SK-N-SH (cell line): Measurements from ENCODE around the gene C1S. TPM values are rescaled to one million over a fixed set of nuclear protein-coding genes. Genes with fewer than 3 reads are reported as not detected.

Source experiments
- CTCF ChIA-PET: fragments of 300-600, 350-600 bp; formaldehyde crosslinking; extraction: SDS; loops from one replicate; lab custom pipeline; 2021; lab: Yijun Ruan, JAX
- POLR2A ChIA-PET: fragments of 350-600 bp; sonication (Branson Sonifier 250); formaldehyde crosslinking; extraction: SDS; loops from one replicate; lab custom pipeline; 2020; ENCODE audit warnings: antibody characterized with exemption, inconsistent platforms; lab: Yijun Ruan, JAX
- DNase-seq: peaks from one replicate; pipeline ENCODE4 v3.0.0; 2012
- H2AFZ ChIP-seq: fragments of 200-600 bp; sonication (generic); 2 replicates; pipeline ENCODE4 v1.8.1; 2016; ENCODE audit warnings: antibody characterized with exemption, mild to moderate bottlenecking, low read depth
- H3F3A ChIP-seq: fragments of 200-600 bp; sonication (generic); replicated peaks from 2 replicates; pipeline ENCODE3; 2016; ENCODE audit warnings: antibody characterized with exemption, mild to moderate bottlenecking; ENCODE audit not compliant: insufficient read depth
- H3K27ac ChIP-seq, 2 experiments: fragments of 200-500 bp in 1 of 2; fragments of 200-600 bp in 1 of 2; sonication (Bioruptor generic) in 1 of 2; sonication (generic), shearing (Covaris generic) in 1 of 2; 2 replicates each; pipeline versions ENCODE4 v1.5.1 to v1.6.1; 2014 to 2016; ENCODE audit warnings: low read depth in 2 of 2, inconsistent platforms in 1 of 2, low read length in 1 of 2, mild to moderate bottlenecking in 1 of 2, mixed read lengths in 1 of 2
- H3K27me3 ChIP-seq: fragments of 200-600 bp; sonication (generic), shearing (Covaris generic); 2 replicates; pipeline ENCODE4 v1.6.1; 2016; ENCODE audit warnings: mixed run types; ENCODE audit not compliant: insufficient read depth
- H3K36me3 ChIP-seq, 2 experiments: fragments of 200-500 bp in 1 of 2; fragments of 200-600 bp in 1 of 2; sonication (Bioruptor generic) in 1 of 2; sonication (generic) in 1 of 2; replicated peaks in 1 of 2; 2 replicates each; pipeline versions ENCODE3 to v1.5.1; 2014 to 2016; ENCODE audit warnings: low read length in 1 of 2, mild to moderate bottlenecking in 1 of 2; ENCODE audit not compliant: insufficient read depth in 2 of 2, control insufficient read depth in 1 of 2
- H3K4me1 ChIP-seq, 2 experiments: fragments of 200-500 bp in 1 of 2; fragments of 200-600 bp in 1 of 2; sonication (Bioruptor generic) in 1 of 2; sonication (generic), shearing (Covaris generic) in 1 of 2; 2 replicates each; pipeline versions ENCODE4 v1.5.1 to v1.6.1; 2014 to 2016; ENCODE audit warnings: low read depth in 1 of 2, low read length in 1 of 2, mixed run types in 1 of 2; ENCODE audit not compliant: insufficient read depth in 2 of 2, control insufficient read depth in 1 of 2
- H3K4me2 ChIP-seq: fragments of 200-600 bp; sonication (generic), shearing (Covaris generic); 2 replicates; pipeline ENCODE4 v1.6.1; 2017; ENCODE audit warnings: mixed run types
- H3K4me3 ChIP-seq, 2 experiments: fragments of 200-500 bp in 1 of 2; fragments of 200-600 bp in 1 of 2; sonication (Bioruptor generic) in 1 of 2; sonication (generic), shearing (Covaris generic) in 1 of 2; 2 replicates each; pipeline versions ENCODE4 v1.5.1 to v1.8.1; 2014 to 2016; ENCODE audit warnings: low read depth in 2 of 2, inconsistent platforms in 1 of 2, low read length in 1 of 2, mild to moderate bottlenecking in 1 of 2, mixed read lengths in 1 of 2, moderate library complexity in 1 of 2
- H3K79me2 ChIP-seq: fragments of 200-600 bp; sonication (generic); 2 replicates; pipeline ENCODE4 v1.8.1; 2017; ENCODE audit warnings: mild to moderate bottlenecking; ENCODE audit not compliant: insufficient read depth
- H3K9ac ChIP-seq: fragments of 200-600 bp; sonication (generic); 2 replicates; pipeline ENCODE4 v1.6.1; 2017; ENCODE audit warnings: mixed run types
- H3K9me2 ChIP-seq: fragments of 200-600 bp; sonication (generic); 2 replicates; pipeline ENCODE4 v1.6.1; 2017; ENCODE audit warnings: mixed run types
- H3K9me3 ChIP-seq: fragments of 200-600 bp; sonication (generic); 2 replicates; pipeline ENCODE4 v1.6.1; 2017; ENCODE audit warnings: mixed run types, mild to moderate bottlenecking, moderate library complexity
- H4K20me1 ChIP-seq: fragments of 200-600 bp; sonication (generic); 2 replicates; pipeline ENCODE4 v1.6.1; 2017; ENCODE audit warnings: mild to moderate bottlenecking, mixed run types; ENCODE audit not compliant: insufficient read depth
- EP300 ChIP-seq, 2 experiments: IDR thresholded peaks; 2 replicates each; pipeline versions ENCODE4 v1.4.0 to v1.6.1; 2012; ENCODE audit warnings: borderline replicate concordance in 1 of 2, low read depth in 1 of 2, low read length in 1 of 2
- EZH2phosphoT487 ChIP-seq: fragments of 200-600 bp; sonication (generic); IDR thresholded peaks from 2 replicates; pipeline ENCODE4 v1.6.1; 2017; ENCODE audit warnings: low read depth, mixed run types, mild to moderate bottlenecking, antibody characterized with exemption, moderate library complexity, borderline replicate concordance
- FOXM1 ChIP-seq: IDR thresholded peaks from 2 replicates; pipeline ENCODE4 v1.4.0; 2012; ENCODE audit warnings: low read depth, mild to moderate bottlenecking
- GATA2 ChIP-seq: sonication (generic); formaldehyde crosslinking; IDR thresholded peaks from 2 replicates; pipeline ENCODE4 v1.5.0; 2020; ENCODE audit warnings: mild to moderate bottlenecking, missing genetic modification reagents
- JUND ChIP-seq: IDR thresholded peaks from 2 replicates; pipeline ENCODE4 v1.4.0; 2012
- RCOR1 ChIP-seq: fragments of 150-350 bp; IDR thresholded peaks from 2 replicates; pipeline ENCODE4 v1.6.1; 2017; ENCODE audit warnings: antibody characterized with exemption, low read length
- RXRA ChIP-seq: IDR thresholded peaks from 2 replicates; pipeline ENCODE4 v1.4.0; 2012; ENCODE audit warnings: low read depth, mild to moderate bottlenecking, borderline replicate concordance
- TAF1 ChIP-seq: IDR thresholded peaks from 2 replicates; pipeline ENCODE4 v1.6.1; 2012; ENCODE audit warnings: low read depth, mild to moderate bottlenecking, low read length, moderate library complexity, borderline replicate concordance
- WGBS: methylation state at CpG from one replicate; pipeline ENCODE4 v1.1.6; 2017; ENCODE audit warnings: low lambda C conversion rate; 5-methylcytosine and 5-hydroxymethylcytosine counted together
- polyA plus RNA-seq, 3 experiments: library from polyadenylated mRNA; depleted of rRNA; stranded (reverse); fragments of >200 nt; gene quantifications; 2 replicates each; pipeline ENCODE4 v1.2.3, GENCODE V29; 2012
- TF ChIP-seq, protein P1 (sequence below): IDR thresholded peaks from 2 replicates; pipeline ENCODE4 v1.6.1; 2012; ENCODE audit warnings: mild to moderate bottlenecking, low read depth, low read length, moderate library complexity
- TF ChIP-seq, protein P2 (sequence below): fragments of 150-350 bp; IDR thresholded peaks from 2 replicates; pipeline ENCODE4 v1.6.1; 2016; ENCODE audit warnings: mild to moderate bottlenecking, low read depth, low read length
- TF ChIP-seq, protein P3 (sequence below): IDR thresholded peaks from 2 replicates; pipeline ENCODE4 v1.4.0; 2012; ENCODE audit warnings: low read depth
- TF ChIP-seq, protein P4 (sequence below): IDR thresholded peaks from 2 replicates; pipeline ENCODE4 v1.4.0; 2012; ENCODE audit warnings: low read depth, borderline replicate concordance
- TF ChIP-seq, protein P5 (sequence below): IDR thresholded peaks from 2 replicates; pipeline ENCODE4 v1.4.0; 2012; ENCODE audit warnings: low read depth, borderline replicate concordance
- TF ChIP-seq, protein P6 (sequence below): fragments of 200-600 bp; sonication (generic); IDR thresholded peaks from 2 replicates; pipeline ENCODE4 v1.6.1; 2017; ENCODE audit warnings: antibody characterized with exemption, mild to moderate bottlenecking, moderate library complexity

C1S gene
- polyA plus RNA-seq, 1 of the 3 experiments (the other 2 are of a cell fraction), result 14.5 TPM

DNA sequence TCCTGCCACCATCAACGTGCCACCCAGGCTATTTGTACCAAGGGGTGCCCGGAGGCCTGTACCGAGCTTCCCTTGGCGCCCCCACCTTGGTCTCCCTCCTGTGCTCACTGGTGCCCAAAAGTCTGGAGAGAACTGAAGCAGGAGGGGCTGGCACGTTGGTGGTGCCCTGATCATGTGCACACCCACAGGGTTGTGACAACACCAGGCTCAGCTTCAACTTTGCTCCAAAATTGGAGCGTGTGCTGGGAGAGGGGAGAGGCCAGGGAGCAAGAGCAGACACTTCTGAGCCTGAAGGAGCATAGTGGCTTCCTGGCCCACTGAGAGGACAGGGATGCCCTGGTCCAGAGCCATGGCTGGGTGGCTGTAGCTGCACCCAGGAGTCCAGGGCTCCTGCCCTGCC lies 29.2 kb upstream of the C1S start:
- H3K36me3 ChIP-seq, result no peaks in the 10 kb centered on the region
- no peaks in the 10 kb centered on the region for H3K79me2 ChIP-seq
- no peak overlapping the region for H3K4me2 ChIP-seq
- H3K27me3 ChIP-seq, result no peaks in the 10 kb centered on the region; the same call in 1 of the 2 replicates
- no peak for DNase-seq
- H3K9me2 ChIP-seq, result no peaks in the 10 kb centered on the region
- no peaks in the 10 kb centered on the region for H4K20me1 ChIP-seq
- H3K9ac ChIP-seq, result no peak overlapping the region
- no peaks in the 10 kb centered on the region for H3K4me1 ChIP-seq
- TF ChIP-seq EP300 (IDR thresholded peaks at IDR 0.05; ENCODE audit: borderline replicate concordance in 1 of 2, low read depth in 1 of 2, low read length in 1 of 2), result no peak
- TF ChIP-seq TAF1, result no peak
- TF ChIP-seq EZH2phosphoT487, result no peak
- TF ChIP-seq, protein P1, sequence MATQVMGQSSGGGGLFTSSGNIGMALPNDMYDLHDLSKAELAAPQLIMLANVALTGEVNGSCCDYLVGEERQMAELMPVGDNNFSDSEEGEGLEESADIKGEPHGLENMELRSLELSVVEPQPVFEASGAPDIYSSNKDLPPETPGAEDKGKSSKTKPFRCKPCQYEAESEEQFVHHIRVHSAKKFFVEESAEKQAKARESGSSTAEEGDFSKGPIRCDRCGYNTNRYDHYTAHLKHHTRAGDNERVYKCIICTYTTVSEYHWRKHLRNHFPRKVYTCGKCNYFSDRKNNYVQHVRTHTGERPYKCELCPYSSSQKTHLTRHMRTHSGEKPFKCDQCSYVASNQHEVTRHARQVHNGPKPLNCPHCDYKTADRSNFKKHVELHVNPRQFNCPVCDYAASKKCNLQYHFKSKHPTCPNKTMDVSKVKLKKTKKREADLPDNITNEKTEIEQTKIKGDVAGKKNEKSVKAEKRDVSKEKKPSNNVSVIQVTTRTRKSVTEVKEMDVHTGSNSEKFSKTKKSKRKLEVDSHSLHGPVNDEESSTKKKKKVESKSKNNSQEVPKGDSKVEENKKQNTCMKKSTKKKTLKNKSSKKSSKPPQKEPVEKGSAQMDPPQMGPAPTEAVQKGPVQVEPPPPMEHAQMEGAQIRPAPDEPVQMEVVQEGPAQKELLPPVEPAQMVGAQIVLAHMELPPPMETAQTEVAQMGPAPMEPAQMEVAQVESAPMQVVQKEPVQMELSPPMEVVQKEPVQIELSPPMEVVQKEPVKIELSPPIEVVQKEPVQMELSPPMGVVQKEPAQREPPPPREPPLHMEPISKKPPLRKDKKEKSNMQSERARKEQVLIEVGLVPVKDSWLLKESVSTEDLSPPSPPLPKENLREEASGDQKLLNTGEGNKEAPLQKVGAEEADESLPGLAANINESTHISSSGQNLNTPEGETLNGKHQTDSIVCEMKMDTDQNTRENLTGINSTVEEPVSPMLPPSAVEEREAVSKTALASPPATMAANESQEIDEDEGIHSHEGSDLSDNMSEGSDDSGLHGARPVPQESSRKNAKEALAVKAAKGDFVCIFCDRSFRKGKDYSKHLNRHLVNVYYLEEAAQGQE, result no peak
- TF ChIP-seq, all 33 proteins: peak for 0
- H2AFZ ChIP-seq, result no peak overlapping the region
- CTCF ChIA-PET, result interaction anchor here (1.0 to 1.8 kb wide), 2 partner anchors 26 to 87 kb away, joined by 4 to 5 read pairs; partner anchors contain the start of gene C12orf57
- no peaks in the 10 kb centered on the region for H3K9me3 ChIP-seq
- POLR2A ChIA-PET, result no interaction called here
- 41% methylated on average over 5 of the region's 6 CpGs for WGBS
- no peaks in the 10 kb centered on the region for H3F3A ChIP-seq
- no peak overlapping the region for H3K27ac ChIP-seq
- H3K4me3 ChIP-seq, result no peak overlapping the region

DNA sequence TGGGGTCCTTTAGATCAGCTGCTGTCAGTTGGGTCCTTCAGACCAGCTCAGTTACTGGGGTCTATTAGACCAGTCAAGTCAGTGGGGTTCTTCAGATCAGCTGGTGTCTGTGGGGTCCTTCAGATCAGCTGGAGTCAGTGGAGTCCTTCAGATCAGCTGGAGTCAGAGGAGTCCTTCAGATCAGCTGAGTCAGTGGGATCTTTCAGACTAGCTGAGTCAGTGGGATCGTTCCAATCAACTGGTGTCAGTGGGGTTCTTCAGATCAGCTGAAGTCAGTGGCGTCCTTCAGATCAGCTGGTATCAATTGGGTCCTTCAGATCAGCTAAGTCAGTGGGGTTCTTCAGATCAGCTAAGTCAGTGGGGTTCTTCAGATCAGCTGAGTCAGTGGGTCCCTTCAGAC lies 27.5 kb upstream of the C1S start:
- WGBS, result 12% methylated on average over 2 of the region's 2 CpGs

More for the DNA sequence above, 27.5 kb upstream of the C1S start:
- no peak overlapping the region for H3K4me2 ChIP-seq
- H3K9ac ChIP-seq, result no peak overlapping the region
- H3K9me2 ChIP-seq, result no peaks in the 10 kb centered on the region
- no peak for TF ChIP-seq GATA2 (CRISPR knock-in tag)
- no peak for TF ChIP-seq JUND
- TF ChIP-seq, protein P2, sequence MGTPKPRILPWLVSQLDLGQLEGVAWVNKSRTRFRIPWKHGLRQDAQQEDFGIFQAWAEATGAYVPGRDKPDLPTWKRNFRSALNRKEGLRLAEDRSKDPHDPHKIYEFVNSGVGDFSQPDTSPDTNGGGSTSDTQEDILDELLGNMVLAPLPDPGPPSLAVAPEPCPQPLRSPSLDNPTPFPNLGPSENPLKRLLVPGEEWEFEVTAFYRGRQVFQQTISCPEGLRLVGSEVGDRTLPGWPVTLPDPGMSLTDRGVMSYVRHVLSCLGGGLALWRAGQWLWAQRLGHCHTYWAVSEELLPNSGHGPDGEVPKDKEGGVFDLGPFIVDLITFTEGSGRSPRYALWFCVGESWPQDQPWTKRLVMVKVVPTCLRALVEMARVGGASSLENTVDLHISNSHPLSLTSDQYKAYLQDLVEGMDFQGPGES, result no peak
- TF ChIP-seq, protein P3, sequence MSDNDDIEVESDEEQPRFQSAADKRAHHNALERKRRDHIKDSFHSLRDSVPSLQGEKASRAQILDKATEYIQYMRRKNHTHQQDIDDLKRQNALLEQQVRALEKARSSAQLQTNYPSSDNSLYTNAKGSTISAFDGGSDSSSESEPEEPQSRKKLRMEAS, result no peak
- TF ChIP-seq, protein P4, sequence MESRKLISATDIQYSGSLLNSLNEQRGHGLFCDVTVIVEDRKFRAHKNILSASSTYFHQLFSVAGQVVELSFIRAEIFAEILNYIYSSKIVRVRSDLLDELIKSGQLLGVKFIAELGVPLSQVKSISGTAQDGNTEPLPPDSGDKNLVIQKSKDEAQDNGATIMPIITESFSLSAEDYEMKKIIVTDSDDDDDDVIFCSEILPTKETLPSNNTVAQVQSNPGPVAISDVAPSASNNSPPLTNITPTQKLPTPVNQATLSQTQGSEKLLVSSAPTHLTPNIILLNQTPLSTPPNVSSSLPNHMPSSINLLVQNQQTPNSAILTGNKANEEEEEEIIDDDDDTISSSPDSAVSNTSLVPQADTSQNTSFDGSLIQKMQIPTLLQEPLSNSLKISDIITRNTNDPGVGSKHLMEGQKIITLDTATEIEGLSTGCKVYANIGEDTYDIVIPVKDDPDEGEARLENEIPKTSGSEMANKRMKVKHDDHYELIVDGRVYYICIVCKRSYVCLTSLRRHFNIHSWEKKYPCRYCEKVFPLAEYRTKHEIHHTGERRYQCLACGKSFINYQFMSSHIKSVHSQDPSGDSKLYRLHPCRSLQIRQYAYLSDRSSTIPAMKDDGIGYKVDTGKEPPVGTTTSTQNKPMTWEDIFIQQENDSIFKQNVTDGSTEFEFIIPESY, result no peak
- TF ChIP-seq FOXM1, result no peak
- no peak for TF ChIP-seq EP300 (IDR thresholded peaks at IDR 0.05; ENCODE audit: borderline replicate concordance in 1 of 2, low read depth in 1 of 2, low read length in 1 of 2)
- TF ChIP-seq, protein P5, sequence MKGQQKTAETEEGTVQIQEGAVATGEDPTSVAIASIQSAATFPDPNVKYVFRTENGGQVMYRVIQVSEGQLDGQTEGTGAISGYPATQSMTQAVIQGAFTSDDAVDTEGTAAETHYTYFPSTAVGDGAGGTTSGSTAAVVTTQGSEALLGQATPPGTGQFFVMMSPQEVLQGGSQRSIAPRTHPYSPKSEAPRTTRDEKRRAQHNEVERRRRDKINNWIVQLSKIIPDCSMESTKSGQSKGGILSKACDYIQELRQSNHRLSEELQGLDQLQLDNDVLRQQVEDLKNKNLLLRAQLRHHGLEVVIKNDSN, result no peak
- TF ChIP-seq RXRA, result no peak
- no peak for TF ChIP-seq RCOR1
- TF ChIP-seq, protein P6, sequence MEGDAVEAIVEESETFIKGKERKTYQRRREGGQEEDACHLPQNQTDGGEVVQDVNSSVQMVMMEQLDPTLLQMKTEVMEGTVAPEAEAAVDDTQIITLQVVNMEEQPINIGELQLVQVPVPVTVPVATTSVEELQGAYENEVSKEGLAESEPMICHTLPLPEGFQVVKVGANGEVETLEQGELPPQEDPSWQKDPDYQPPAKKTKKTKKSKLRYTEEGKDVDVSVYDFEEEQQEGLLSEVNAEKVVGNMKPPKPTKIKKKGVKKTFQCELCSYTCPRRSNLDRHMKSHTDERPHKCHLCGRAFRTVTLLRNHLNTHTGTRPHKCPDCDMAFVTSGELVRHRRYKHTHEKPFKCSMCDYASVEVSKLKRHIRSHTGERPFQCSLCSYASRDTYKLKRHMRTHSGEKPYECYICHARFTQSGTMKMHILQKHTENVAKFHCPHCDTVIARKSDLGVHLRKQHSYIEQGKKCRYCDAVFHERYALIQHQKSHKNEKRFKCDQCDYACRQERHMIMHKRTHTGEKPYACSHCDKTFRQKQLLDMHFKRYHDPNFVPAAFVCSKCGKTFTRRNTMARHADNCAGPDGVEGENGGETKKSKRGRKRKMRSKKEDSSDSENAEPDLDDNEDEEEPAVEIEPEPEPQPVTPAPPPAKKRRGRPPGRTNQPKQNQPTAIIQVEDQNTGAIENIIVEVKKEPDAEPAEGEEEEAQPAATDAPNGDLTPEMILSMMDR, result no peak
- H3F3A ChIP-seq, result no peaks in the 10 kb centered on the region
- no peaks in the 10 kb centered on the region for H3K36me3 ChIP-seq
- no peak for DNase-seq
- no peak overlapping the region for H3K27ac ChIP-seq
- H4K20me1 ChIP-seq, result no peaks in the 10 kb centered on the region
- H2AFZ ChIP-seq, result no peak overlapping the region
- H3K79me2 ChIP-seq, result no peaks in the 10 kb centered on the region
- H3K4me3 ChIP-seq, result no peak overlapping the region
- ChIA-PET CTCF (interaction anchor here (0.7 to 1.8 kb wide), 6 partner anchors 10 to 112 kb away, joined by 3 to 7 read pairs (median 4); partner anchors contain the start of genes C12orf57 and LPCAT3), POLR2A (no interaction called here)
- H3K4me1 ChIP-seq, result peaks cover 0 to 5% of the 10 kb centered on the region in 2 experiments; a peak in 1 of 4 replicates
- H3K27me3 ChIP-seq, result no peaks in the 10 kb centered on the region; the same call in 1 of the 2 replicates
- H3K9me3 ChIP-seq, result no peaks in the 10 kb centered on the region
